GM19351 (cell line): ENCODE measurements around the gene YAP1.

ENCODE experiments used
- ATAC-seq: cut with Tn5 transposase; IDR thresholded peaks from one replicate; pipeline ENCODE4 v1.9.1; 2021; ENCODE audit warnings: mild to moderate bottlenecking, moderate library complexity; ENCODE audit not compliant: unreplicated experiment

Gene YAP1

GRCh38 chr11:102116453-102117205, 6.4 kb downstream of the YAP1 start:
- ATAC-seq, result no peak

- no peak for ATAC-seq
Observed at GRCh38 chr11:102117472-102118113, 7.3 kb downstream of the YAP1 start.

- ATAC-seq, result no peak
Observed at GRCh38 chr11:102118937-102119336, 8.7 kb downstream of the YAP1 start.

GRCh38 chr11:102119997-102120396, 9.8 kb downstream of the YAP1 start:
- no peak for ATAC-seq

- ATAC-seq, result no peak
Observed at GRCh38 chr11:102120437-102120973, 10.3 kb downstream of the YAP1 start.

GRCh38 chr11:102121329-102121728, 11.1 kb downstream of the YAP1 start:
- no peak for ATAC-seq

GRCh38 chr11:102134597-102134996, 24.4 kb downstream of the YAP1 start:
- ATAC-seq, result no peak

- no peak for ATAC-seq
Observed at GRCh38 chr11:102135256-102135655, 25.0 kb downstream of the YAP1 start.

- no peak for ATAC-seq
Observed at GRCh38 chr11:102138223-102138622, 28.0 kb downstream of the YAP1 start.

- no peak for ATAC-seq
Observed at GRCh38 chr11:102138670-102139069, 28.4 kb downstream of the YAP1 start.

- ATAC-seq, result no peak
Observed at GRCh38 chr11:102139081-102139498, 28.8 kb downstream of the YAP1 start.

- no peak for ATAC-seq
Observed at GRCh38 chr11:102142333-102142732, 32.1 kb downstream of the YAP1 start.

- ATAC-seq, result no peak
Observed at GRCh38 chr11:102143867-102144266, 33.6 kb downstream of the YAP1 start.

- ATAC-seq, result no peak
Observed at GRCh38 chr11:102144357-102145355, 34.4 kb downstream of the YAP1 start.

- no peak for ATAC-seq
Observed at GRCh38 chr11:102147015-102147414, 36.8 kb downstream of the YAP1 start.

- ATAC-seq, result no peak
Observed at GRCh38 chr11:102147632-102148031, 37.4 kb downstream of the YAP1 start.

- ATAC-seq, result no peak
Observed at GRCh38 chr11:102148059-102148458, 37.8 kb downstream of the YAP1 start.

GRCh38 chr11:102151784-102152525, 41.7 kb downstream of the YAP1 start:
- ATAC-seq, result no peak

- ATAC-seq, result no peak
Observed at GRCh38 chr11:102153082-102153481, 42.8 kb downstream of the YAP1 start.

- ATAC-seq, result no peak
Observed at GRCh38 chr11:102154806-102155205, 44.6 kb downstream of the YAP1 start.
